SU-DHL-6 (cell line): Measurements from ENCODE around the gene CPEB3.

Experiments
- H2AFZ ChIP-seq: fragments of 200-600 bp; sonication (generic); 2 replicates; pipeline ENCODE4 v1.6.1; 2014; ENCODE audit warnings: low read depth, mild to moderate bottlenecking, moderate library complexity, mixed read lengths, antibody characterized with exemption, low read length; ENCODE audit not compliant: severe bottlenecking
- H3F3A ChIP-seq: fragments of 200-600 bp; shearing (Covaris generic); 2 replicates; pipeline ENCODE4 v1.6.0; 2016; ENCODE audit warnings: antibody characterized with exemption, mild to moderate bottlenecking; ENCODE audit not compliant: insufficient read depth
- H3K27ac ChIP-seq: fragments of 200-600 bp; sonication (generic); 2 replicates; pipeline ENCODE4 v1.5.1; 2016; ENCODE audit warnings: low read depth, mild to moderate bottlenecking, low read length, moderate library complexity, mixed read lengths
- H3K27me3 ChIP-seq: fragments of 200-600 bp; sonication (generic), shearing (Covaris generic); 2 replicates; pipeline ENCODE4 v1.6.0; 2014; ENCODE audit warnings: mild to moderate bottlenecking, low read length
- H3K36me3 ChIP-seq: fragments of 200-600 bp; sonication (generic); 2 replicates; pipeline ENCODE4 v1.6.1; 2014; ENCODE audit warnings: mild to moderate bottlenecking, low read length, mixed read lengths
- H3K4me2 ChIP-seq: fragments of 300-600, 200-600 bp; shearing (Covaris generic), sonication (generic); 2 replicates; pipeline ENCODE4 v1.6.0; 2014; ENCODE audit warnings: low read length, low read depth, mild to moderate bottlenecking; ENCODE audit not compliant: poor library complexity, severe bottlenecking
- H3K4me3 ChIP-seq: fragments of 200-600 bp; sonication (generic); 2 replicates; pipeline ENCODE4 v1.5.1; 2014; ENCODE audit warnings: antibody characterized with exemption, low read length, mild to moderate bottlenecking, mixed read lengths; ENCODE audit not compliant: insufficient read depth, poor library complexity, severe bottlenecking
- H3K79me2 ChIP-seq: fragments of 200-600 bp; sonication (generic); 2 replicates; pipeline ENCODE4 v1.6.1; 2014; ENCODE audit warnings: mild to moderate bottlenecking, low read length, moderate library complexity; ENCODE audit not compliant: insufficient read depth
- H3K9ac ChIP-seq: fragments of 200-600 bp; sonication (generic); 2 replicates; pipeline ENCODE4 v1.7.0; 2014; ENCODE audit warnings: mild to moderate bottlenecking, low read length
- H3K9me2 ChIP-seq: fragments of 200-600 bp; sonication (generic); replicated peaks from 2 replicates; pipeline ENCODE4 v1.6.1; 2014; ENCODE audit warnings: low read length; ENCODE audit not compliant: insufficient read depth
- H3K9me3 ChIP-seq: fragments of 200-600 bp; sonication (generic); 2 replicates; pipeline ENCODE4 v1.6.1; 2014; ENCODE audit warnings: low read length, mixed read lengths; ENCODE audit not compliant: insufficient read depth
- H4K20me1 ChIP-seq: fragments of 200-600 bp; sonication (generic); 2 replicates; pipeline ENCODE4 v1.6.1; 2014; ENCODE audit warnings: low read depth, mild to moderate bottlenecking, antibody characterized with exemption, low read length, moderate library complexity, mixed read lengths
- CTCF ChIP-seq: fragments of 200-600 bp; sonication (generic); IDR thresholded peaks from one replicate; pipeline ENCODE4 v1.5.1; 2017; ENCODE audit warnings: antibody characterized with exemption, mild to moderate bottlenecking, low read length, moderate library complexity; ENCODE audit not compliant: insufficient read depth, poor library complexity, severe bottlenecking
- EZH2phosphoT487 ChIP-seq: fragments of 200-600 bp; sonication (generic), shearing (Covaris generic); conservative IDR thresholded peaks from 2 replicates; pipeline ENCODE4 v1.6.1; 2018; ENCODE audit warnings: mild to moderate bottlenecking, antibody characterized with exemption, low read length, moderate library complexity, mixed read lengths

CPEB3 gene

DNA sequence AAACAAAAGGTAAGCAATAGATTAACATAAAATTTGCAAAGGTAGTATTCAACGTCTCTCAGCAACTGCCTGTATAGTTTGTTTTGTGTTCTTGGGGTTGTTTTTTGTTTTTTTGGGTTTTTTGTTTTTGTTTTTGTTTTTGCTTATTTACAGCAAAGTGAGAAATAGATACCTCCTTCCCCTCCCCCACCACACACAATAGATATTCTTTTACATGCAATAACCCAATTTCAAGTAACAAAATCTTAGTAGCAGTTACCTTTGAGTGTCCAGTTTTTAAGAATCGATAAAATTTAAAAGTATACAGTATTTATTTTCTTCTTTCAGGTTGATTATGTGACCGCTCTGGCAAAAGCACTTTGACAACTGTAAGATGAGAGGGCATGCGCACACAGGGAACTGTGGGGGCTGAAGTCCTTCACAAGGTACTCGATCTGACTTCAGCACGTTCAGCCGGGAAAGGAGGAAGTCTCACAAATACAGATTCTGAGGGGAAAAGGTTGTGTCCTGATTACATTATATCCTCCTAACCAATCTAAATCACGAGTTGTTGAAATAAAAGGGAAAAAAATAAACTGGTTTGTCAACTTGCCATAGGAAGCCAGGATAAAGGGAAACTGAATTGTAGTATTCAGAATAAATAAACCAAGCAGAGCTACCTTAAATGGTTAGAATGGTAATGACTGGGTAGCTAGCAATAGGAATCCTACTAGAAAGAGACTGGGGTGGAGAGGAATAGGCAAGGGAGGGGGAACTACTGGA, 47.8 kb downstream of the CPEB3 start:
- Histone ChIP-seq H3K4me2 (peak overlapping the region; percentile 37), H3F3A (peaks cover 16% of the 10 kb centered on the region), H3K79me2 (no peaks in the 10 kb centered on the region), H3K9ac (no peak overlapping the region), H3K36me3 (no peaks in the 10 kb centered on the region), H3K27me3 (no peaks in the 10 kb centered on the region), H3K9me2 (no peaks in the 10 kb centered on the region), H4K20me1 (0 out of 2 replicates have a peak, but pooled peaks cover 2% of the 10 kb centered on the region), H3K9me3 (no peaks in the 10 kb centered on the region), H3K4me3 (no peak overlapping the region), H2AFZ (no peak overlapping the region), H3K27ac (no peak overlapping the region)
- no peak for TF ChIP-seq CTCF
- TF ChIP-seq EZH2phosphoT487, result no peak

GRCh38 chr10:92242380-92242779, 48.5 kb downstream of the CPEB3 start:
- Histone ChIP-seq H3K9ac (no peak overlapping the region), H3K4me3 (no peak overlapping the region), H3K36me3 (no peaks in the 10 kb centered on the region), H3K9me3 (no peaks in the 10 kb centered on the region), H3F3A (peaks cover 16% of the 10 kb centered on the region), H3K9me2 (no peaks in the 10 kb centered on the region), H2AFZ (no peak overlapping the region), H4K20me1 (0 out of 2 replicates have a peak, but pooled peaks cover 2% of the 10 kb centered on the region), H3K79me2 (no peaks in the 10 kb centered on the region), H3K27me3 (no peaks in the 10 kb centered on the region), H3K4me2 (peak overlapping the region; percentile 37), H3K27ac (no peak overlapping the region)
- TF ChIP-seq CTCF, result no peak
- no peak for TF ChIP-seq EZH2phosphoT487

DNA sequence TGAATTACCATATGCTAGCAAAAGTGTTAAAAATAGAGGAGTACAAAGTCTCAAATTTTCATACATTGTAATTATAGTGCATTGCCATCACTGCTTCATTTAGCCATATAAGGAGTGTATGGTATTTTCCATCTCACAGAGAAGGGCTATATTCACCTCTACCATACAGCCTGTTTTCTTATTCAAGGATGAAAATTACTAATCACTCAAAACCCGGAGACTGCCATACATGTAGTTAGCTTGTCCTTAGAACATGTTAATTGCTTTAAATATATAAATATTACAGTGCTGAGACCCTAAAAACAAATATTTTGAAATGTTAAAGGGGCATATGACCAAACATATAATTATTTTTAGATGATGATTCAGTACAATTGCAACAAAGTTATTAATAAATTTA, 49.4 kb downstream of the CPEB3 start:
- Histone ChIP-seq H3K27ac (no peak overlapping the region), H3K4me3 (no peak overlapping the region), H3K36me3 (no peaks in the 10 kb centered on the region), H4K20me1 (0 out of 2 replicates have a peak, but pooled peaks cover 2% of the 10 kb centered on the region), H3K4me2 (peak overlapping the region; percentile 93), H3K9me3 (no peaks in the 10 kb centered on the region), H3K9ac (no peak overlapping the region), H2AFZ (no peak overlapping the region), H3K79me2 (no peaks in the 10 kb centered on the region), H3F3A (peaks cover 16% of the 10 kb centered on the region), H3K27me3 (no peaks in the 10 kb centered on the region), H3K9me2 (no peaks in the 10 kb centered on the region)
- TF ChIP-seq CTCF (no peak), EZH2phosphoT487 (no peak)
